OCI-LY7 (cell line): ENCODE results near the gene CEP164. TPM values are rescaled to one million over a fixed set of nuclear protein-coding genes. Genes with fewer than 3 reads are reported as not detected.

Source experiments
- BruUV-seq: library from RNA; stranded (reverse); fragments of 400-500 nt; replicated peaks from 2 replicates; lab custom pipeline; 2021; lab: Mats Ljungman, UMichigan
- CTCF ChIA-PET: fragments of 300-600 bp; sonication (Branson Sonifier 250); formaldehyde crosslinking; loops from one replicate; lab custom pipeline; 2022; ENCODE audit warnings: antibody characterized with exemption; ENCODE audit not compliant: unreplicated experiment; lab: Charles Lee
- POLR2A ChIA-PET: fragments of 300-600 bp; sonication (Branson Sonifier 250); formaldehyde crosslinking; loops from one replicate; lab custom pipeline; 2022; ENCODE audit warnings: antibody characterized with exemption; lab: Charles Lee
- DNase-seq: peaks from one replicate; pipeline ENCODE4 v3.0.0-alpha.2; 2015; ENCODE audit warnings: low spot score
- H2AFZ ChIP-seq: fragments of 200-600 bp; sonication (generic), shearing (Covaris generic); 2 replicates; pipeline ENCODE4 v1.6.1; 2014; ENCODE audit warnings: mild to moderate bottlenecking, antibody characterized with exemption, low read length, moderate library complexity
- H3K27ac ChIP-seq: fragments of 200-600 bp; sonication (generic); 2 replicates; pipeline ENCODE4 v1.5.1; 2014; ENCODE audit warnings: mixed run types, low read depth, mild to moderate bottlenecking, moderate library complexity, low read length, inconsistent platforms; ENCODE audit not compliant: poor library complexity, severe bottlenecking
- H3K36me3 ChIP-seq: fragments of 200-600 bp; sonication (generic); 2 replicates; pipeline ENCODE4 v1.6.1; 2014; ENCODE audit warnings: mild to moderate bottlenecking, antibody characterized with exemption, low read length, moderate library complexity, mixed read lengths; ENCODE audit not compliant: insufficient read depth
- H3K4me1 ChIP-seq: fragments of 200-600 bp; sonication (generic); 2 replicates; pipeline ENCODE4 v1.5.1; 2014; ENCODE audit warnings: mild to moderate bottlenecking, low read length; ENCODE audit not compliant: insufficient read depth, poor library complexity, severe bottlenecking
- H3K4me2 ChIP-seq: fragments of 200-600 bp; sonication (generic); 2 replicates; pipeline ENCODE4 v1.6.1; 2014; ENCODE audit warnings: mild to moderate bottlenecking, low read length
- H3K4me3 ChIP-seq: fragments of 200-600 bp; sonication (generic); 2 replicates; pipeline ENCODE4 v1.5.1; 2014; ENCODE audit warnings: mild to moderate bottlenecking, low read depth, low read length; ENCODE audit not compliant: poor library complexity, severe bottlenecking
- H3K79me2 ChIP-seq: fragments of 200-600 bp; sonication (generic); 2 replicates; pipeline ENCODE4 v1.6.1; 2016; ENCODE audit warnings: low read depth, mild to moderate bottlenecking, low read length, moderate library complexity, mixed read lengths; ENCODE audit not compliant: insufficient read depth
- H3K9me2 ChIP-seq: fragments of 200-600 bp; sonication (generic); 2 replicates; pipeline ENCODE4 v1.6.1; 2016; ENCODE audit warnings: mild to moderate bottlenecking, low read length, mixed read lengths; ENCODE audit not compliant: insufficient read depth
- H3K9me3 ChIP-seq: fragments of 200-600 bp; sonication (generic); 2 replicates; pipeline ENCODE4 v1.6.1; 2014; ENCODE audit warnings: mild to moderate bottlenecking, mixed run types, low read length, mixed read lengths
- H4K20me1 ChIP-seq: fragments of 200-600 bp; sonication (generic); 2 replicates; pipeline ENCODE4 v1.6.1; 2014; ENCODE audit warnings: mild to moderate bottlenecking, antibody characterized with exemption, low read length, moderate library complexity, mixed read lengths; ENCODE audit not compliant: insufficient read depth
- CTCF ChIP-seq: fragments of 200-600 bp; sonication (generic); conservative IDR thresholded peaks from 2 replicates; pipeline ENCODE4 v1.5.1; 2014; ENCODE audit warnings: mild to moderate bottlenecking, antibody characterized with exemption, low read length, moderate library complexity, mixed read lengths
- EZH2phosphoT487 ChIP-seq: fragments of 200-600 bp; sonication (generic); IDR thresholded peaks from 2 replicates; pipeline ENCODE4 v1.6.1; 2018; ENCODE audit warnings: low read depth, borderline replicate concordance, mild to moderate bottlenecking, mixed run types, antibody characterized with exemption, low read length, moderate library complexity, mixed read lengths
- intact Hi-C: fragments of 100-400 bp; cut with micrococcal nuclease; formaldehyde crosslinking; loops from one replicate; pipeline ENCODE4 v1.10.0; 2022; ENCODE audit not compliant: unreplicated experiment
- total RNA-seq, 2 experiments: library from RNA; depleted of rRNA in 1 of 2; stranded (reverse); fragments of >200 nt in 1 of 2; shearing (Covaris generic) in 1 of 2; gene quantifications; 2 replicates each; pipeline ENCODE4 v1.2.3, GENCODE V29; 2014 to 2022

Gene CEP164
- total RNA-seq, 2 experiments from 2014 or later = 25.3 to 48.7 TPM

DNA sequence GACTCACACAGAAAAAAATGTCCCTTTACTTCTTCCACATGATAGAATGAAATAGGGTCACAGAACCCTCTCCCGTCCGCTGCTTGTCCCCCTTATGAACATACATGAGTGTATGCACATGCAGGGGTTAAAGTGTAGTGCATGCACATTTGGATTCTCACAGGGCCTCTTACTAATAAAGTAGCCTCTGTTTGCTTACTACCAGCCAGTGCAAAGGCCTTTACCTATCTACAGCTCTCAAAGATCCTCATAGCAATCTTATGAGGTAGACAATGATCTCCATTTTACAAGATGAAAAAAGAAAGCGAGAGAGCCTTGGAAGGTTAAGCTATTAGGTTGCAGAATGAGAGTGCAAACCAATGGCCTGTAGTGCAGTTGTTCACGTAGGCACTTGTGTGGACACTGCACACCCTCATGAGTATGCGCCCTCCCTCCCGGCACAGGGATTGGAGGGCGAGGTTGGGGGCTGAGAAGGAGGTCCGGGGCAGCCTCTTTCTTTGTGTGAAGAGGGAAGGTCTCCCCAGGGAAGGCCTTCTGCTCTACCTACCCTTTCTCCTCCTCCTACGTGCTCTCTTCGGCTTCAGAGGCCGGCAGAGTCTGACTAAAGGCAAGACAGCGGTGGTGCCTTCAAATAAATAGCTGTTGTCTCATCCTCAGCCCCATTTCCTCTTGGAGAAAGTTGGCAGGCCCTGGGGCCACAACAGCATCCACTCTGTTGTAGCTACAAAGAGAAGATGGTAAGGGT lies 91.3 kb downstream of the CEP164 start:
- H3K4me1 ChIP-seq = no peaks in the 10 kb centered on the region
- DNase-seq = no peak
- H4K20me1 ChIP-seq = no peaks in the 10 kb centered on the region
- TF ChIP-seq CTCF = no peak
- no peak for TF ChIP-seq EZH2phosphoT487
- no peaks in the 10 kb centered on the region for H3K9me3 ChIP-seq
- no peak overlapping the region for H3K4me2 ChIP-seq
- H2AFZ ChIP-seq = no peak overlapping the region
- no peaks in the 10 kb centered on the region for H3K79me2 ChIP-seq
- ChIA-PET CTCF (no interaction called here), POLR2A (no interaction called here)
- no peak overlapping the region for H3K27ac ChIP-seq
- H3K9me2 ChIP-seq = no peaks in the 10 kb centered on the region
- BruUV-seq = no TSS peak
- intact Hi-C loops = no loop called here
- H3K4me3 ChIP-seq = no peak overlapping the region
- no peaks in the 10 kb centered on the region for H3K36me3 ChIP-seq

GRCh38 chr11:117419482-117420142 lies 92.0 kb downstream of the CEP164 start:
- POLR2A ChIA-PET = no interaction called here
- intact Hi-C loops = no loop called here
- Histone ChIP-seq H2AFZ (no peak overlapping the region), H3K9me2 (no peaks in the 10 kb centered on the region), H3K4me3 (no peak overlapping the region), H3K4me2 (no peak overlapping the region), H4K20me1 (no peaks in the 10 kb centered on the region), H3K9me3 (no peaks in the 10 kb centered on the region), H3K36me3 (no peaks in the 10 kb centered on the region), H3K27ac (no peak overlapping the region), H3K4me1 (no peaks in the 10 kb centered on the region), H3K79me2 (no peaks in the 10 kb centered on the region)
- BruUV-seq = no TSS peak
- CTCF ChIA-PET = no interaction called here
- no peak for DNase-seq
- TF ChIP-seq EZH2phosphoT487 (no peak), CTCF (no peak)

DNA sequence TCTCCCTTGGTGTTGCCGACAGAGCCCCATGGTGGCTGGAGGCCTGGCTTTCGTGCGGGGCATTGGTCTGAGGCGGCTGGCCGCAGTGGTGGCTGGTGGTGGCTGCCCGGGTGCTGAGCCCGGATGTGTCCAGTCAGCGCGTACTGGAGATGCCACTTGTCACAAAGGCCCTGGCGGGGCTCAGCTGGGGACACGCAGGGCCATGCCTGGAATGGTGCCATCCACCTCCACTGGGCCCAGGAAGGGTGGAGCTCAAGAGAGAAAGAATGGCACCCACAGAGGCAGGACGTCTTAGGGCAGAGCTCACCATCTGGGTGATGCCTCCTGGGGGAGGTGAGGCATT lies 92.5 kb downstream of the CEP164 start:
- no peaks in the 10 kb centered on the region for H3K9me2 ChIP-seq
- no peaks in the 10 kb centered on the region for H3K9me3 ChIP-seq
- no peaks in the 10 kb centered on the region for H3K4me1 ChIP-seq
- CTCF ChIA-PET = no interaction called here
- no TSS peak for BruUV-seq
- no peaks in the 10 kb centered on the region for H4K20me1 ChIP-seq
- TF ChIP-seq CTCF (no peak), EZH2phosphoT487 (no peak)
- H3K36me3 ChIP-seq = no peaks in the 10 kb centered on the region
- POLR2A ChIA-PET = no interaction called here
- DNase-seq = no peak
- H3K4me3 ChIP-seq = no peak overlapping the region
- no peak overlapping the region for H3K4me2 ChIP-seq
- H3K79me2 ChIP-seq = no peaks in the 10 kb centered on the region
- intact Hi-C loops = no loop called here
- no peak overlapping the region for H2AFZ ChIP-seq
- no peak overlapping the region for H3K27ac ChIP-seq
